RWPE1 (cell line): ENCODE measurements around the gene PKNOX2.

ENCODE experiments used
- CTCF ChIA-PET: fragments of 350-600 bp; sonication (Branson Sonifier 250); formaldehyde crosslinking; extraction: SDS; loops from one replicate; lab custom pipeline; 2021; lab: Yijun Ruan, JAX
- POLR2A ChIA-PET: fragments of 400-600 bp; formaldehyde crosslinking; extraction: SDS; loops from one replicate; lab custom pipeline; 2020; ENCODE audit warnings: antibody characterized with exemption; ENCODE audit not compliant: low non-redundant PET; lab: Yijun Ruan, JAX
- DNase-seq: peaks from one replicate; pipeline ENCODE4 v3.0.0; 2012; ENCODE audit warnings: low spot score
- H3K27ac ChIP-seq: fragments of 450-650 bp; 2 replicates; pipeline ENCODE4 v1.5.1; 2017
- TF ChIP-seq, protein P1 (sequence below): fragments of 450-650 bp; conservative IDR thresholded peaks from 2 replicates; pipeline ENCODE4 v1.5.1; 2017; ENCODE audit warnings: low read depth, mild to moderate bottlenecking

The PKNOX2 gene

DNA sequence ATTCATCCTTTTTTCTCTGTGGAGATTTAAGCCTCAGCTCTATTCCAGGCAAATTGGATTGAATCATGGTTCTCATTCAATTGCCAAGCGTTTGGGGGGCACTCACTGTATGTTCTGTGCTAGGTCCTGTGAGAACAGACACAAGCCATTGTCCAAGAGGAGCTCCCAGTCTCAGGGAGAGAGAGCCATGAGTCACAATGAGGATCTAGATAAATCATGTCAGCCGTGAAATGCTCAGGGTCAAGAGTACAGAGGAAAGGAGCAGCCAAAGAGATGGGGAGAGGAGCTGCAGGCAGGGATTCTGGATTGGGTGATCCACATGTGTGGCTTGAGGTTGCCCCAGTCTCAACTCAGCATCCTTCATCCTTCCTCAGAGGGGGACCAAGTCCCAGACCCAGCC is 237.9 kb downstream of the PKNOX2 start:
- no peak overlapping the region for H3K27ac ChIP-seq
- no peak for DNase-seq
- ChIA-PET POLR2A (no interaction called here), CTCF (interaction anchor here (0.8 kb wide), 1 partner anchor 50 kb away, joined by 4 read pairs; no protein-coding TSS in a partner anchor)
- TF ChIP-seq, protein P1, sequence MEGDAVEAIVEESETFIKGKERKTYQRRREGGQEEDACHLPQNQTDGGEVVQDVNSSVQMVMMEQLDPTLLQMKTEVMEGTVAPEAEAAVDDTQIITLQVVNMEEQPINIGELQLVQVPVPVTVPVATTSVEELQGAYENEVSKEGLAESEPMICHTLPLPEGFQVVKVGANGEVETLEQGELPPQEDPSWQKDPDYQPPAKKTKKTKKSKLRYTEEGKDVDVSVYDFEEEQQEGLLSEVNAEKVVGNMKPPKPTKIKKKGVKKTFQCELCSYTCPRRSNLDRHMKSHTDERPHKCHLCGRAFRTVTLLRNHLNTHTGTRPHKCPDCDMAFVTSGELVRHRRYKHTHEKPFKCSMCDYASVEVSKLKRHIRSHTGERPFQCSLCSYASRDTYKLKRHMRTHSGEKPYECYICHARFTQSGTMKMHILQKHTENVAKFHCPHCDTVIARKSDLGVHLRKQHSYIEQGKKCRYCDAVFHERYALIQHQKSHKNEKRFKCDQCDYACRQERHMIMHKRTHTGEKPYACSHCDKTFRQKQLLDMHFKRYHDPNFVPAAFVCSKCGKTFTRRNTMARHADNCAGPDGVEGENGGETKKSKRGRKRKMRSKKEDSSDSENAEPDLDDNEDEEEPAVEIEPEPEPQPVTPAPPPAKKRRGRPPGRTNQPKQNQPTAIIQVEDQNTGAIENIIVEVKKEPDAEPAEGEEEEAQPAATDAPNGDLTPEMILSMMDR, result no peak

DNA sequence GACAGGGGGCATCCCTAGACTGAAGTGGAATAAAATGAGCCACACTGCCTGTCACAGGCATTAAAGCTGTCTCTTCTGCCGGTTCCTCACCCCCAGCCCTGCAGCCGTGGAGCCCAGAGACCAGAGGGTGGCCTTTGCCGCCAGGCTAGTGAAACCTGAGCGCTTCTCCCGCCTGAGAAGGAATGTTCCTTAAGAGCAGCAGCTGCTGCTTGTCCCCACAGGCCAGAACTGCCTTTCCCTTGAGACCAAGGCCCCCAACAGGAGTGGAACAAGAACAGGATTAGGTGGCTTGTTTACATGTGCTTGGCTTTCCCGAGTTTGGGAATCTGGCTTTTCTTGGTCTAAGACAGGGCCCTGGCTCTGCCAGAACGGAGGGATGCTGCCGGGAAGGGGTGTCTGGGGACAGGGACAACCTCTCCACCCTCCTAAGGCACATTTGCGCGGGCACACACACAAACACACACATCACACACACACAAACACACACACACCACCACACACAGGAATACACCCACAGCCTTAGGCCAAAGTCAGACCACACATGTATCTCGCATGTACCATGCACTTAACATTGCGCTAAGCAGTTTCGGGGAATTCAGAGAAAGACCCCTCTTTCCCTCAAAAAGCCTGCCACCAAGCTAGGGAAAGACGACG is 239.7 kb downstream of the PKNOX2 start:
- ChIA-PET CTCF (interaction anchor here (0.6 to 2.3 kb wide), 12 partner anchors 9 to 440 kb away, joined by 3 to 6 read pairs (median 4); no protein-coding TSS in a partner anchor), POLR2A (no interaction called here)
- no peak for DNase-seq
- H3K27ac ChIP-seq, result no peak overlapping the region
- TF ChIP-seq, protein P1, result no peak

DNA sequence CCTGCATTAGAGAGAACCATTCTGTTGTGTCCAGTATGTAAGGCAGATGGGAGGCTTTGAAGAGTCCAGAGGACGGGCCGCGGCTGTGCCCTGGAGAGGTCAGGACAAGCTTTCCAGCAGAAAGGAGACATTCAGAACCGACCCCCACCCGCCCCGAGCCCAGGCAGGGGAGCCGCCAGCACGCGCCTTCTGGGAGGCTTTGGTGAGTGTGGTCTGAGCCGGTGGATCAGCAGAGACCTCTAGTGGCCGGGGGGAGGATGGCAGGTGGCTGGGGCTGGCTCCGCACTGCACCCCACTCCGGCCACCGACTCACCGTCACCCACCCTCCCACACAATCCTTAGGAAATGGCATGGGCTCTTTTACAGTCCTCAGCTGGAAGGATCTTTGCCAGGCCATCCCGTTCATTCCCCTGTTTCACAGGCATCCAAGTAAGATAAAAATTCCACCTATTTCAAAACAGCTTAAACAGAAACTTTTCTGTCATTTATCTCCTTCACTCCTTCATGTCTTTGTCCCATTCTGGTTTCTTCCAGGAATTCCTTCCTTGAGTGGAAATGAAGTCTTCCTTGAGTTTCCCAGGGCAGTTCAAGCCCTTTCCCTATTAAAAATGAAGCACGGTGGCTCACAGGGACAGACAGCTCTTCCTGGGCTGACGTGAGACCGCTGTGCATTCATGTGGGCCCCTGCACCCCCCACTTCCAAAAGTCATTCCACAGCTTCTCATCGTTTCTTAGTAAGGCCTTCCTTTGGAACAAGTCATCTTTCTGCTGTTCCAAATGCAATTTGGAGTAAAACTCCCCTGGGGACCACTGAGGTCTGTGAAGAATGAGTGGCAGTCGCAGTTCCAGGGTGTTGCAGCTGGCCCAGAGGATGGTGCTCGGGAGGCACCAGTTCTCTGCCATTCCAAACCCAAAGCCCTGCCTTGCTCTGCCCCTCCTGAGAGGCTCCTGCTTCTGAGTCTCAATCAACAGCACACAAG is 240.6 kb downstream of the PKNOX2 start:
- ChIA-PET POLR2A (no interaction called here), CTCF (interaction anchor here (0.5 to 2.3 kb wide), 19 partner anchors 9 to 729 kb away, joined by 3 to 7 read pairs (median 4); partner anchors contain the start of gene PKNOX2)
- DNase-seq, result peak; percentile 70
- H3K27ac ChIP-seq, result no peak overlapping the region
- TF ChIP-seq, protein P1, result peak; percentile 98

DNA sequence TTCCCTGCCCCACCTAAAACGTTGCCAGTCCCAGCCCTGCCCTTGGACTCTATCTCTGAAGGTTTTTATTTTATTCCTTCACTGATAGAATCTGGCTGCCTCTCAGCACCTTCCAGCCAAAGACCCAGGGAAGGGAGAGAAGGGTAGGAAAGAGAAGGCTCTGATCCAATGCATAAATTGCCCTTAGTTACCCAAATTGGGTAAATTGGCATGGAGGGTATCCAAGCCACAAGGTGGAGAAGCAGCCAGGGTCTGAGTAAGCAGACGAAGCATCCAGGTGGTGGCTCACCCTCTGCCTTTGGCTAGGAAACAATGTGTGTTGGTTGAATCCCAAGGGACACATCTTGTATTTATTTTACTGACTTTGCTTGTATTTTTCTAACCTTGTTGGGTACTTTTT is 242.5 kb downstream of the PKNOX2 start:
- POLR2A ChIA-PET, result no interaction called here
- no peak for DNase-seq

DNA sequence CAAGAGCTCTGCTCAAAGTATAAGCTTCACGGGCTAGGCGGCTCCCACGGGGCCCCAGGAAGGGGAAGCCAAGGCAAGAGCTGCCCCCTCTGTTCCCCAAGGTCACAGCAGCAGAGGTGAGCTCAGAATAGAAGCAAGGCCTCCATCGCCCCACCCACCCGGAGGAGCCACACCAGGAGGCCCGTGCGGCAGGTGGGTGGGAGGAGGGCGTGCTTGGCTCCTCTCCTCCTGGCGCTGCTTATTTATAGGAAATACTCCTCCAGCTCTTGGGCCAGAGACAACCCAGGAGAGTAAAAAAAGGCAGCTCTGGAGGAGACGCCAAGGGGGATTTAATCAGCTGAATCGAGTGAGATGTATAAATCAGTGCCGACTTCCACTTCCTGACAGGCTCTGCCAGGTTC is 243.8 kb downstream of the PKNOX2 start:
- TF ChIP-seq, protein P1, result no peak
- ChIA-PET CTCF (no interaction called here), POLR2A (interaction anchor here (0.5 kb wide), 1 partner anchor 781 kb away, joined by 3 read pairs; no protein-coding TSS in a partner anchor)
- no peak overlapping the region for H3K27ac ChIP-seq
- no peak for DNase-seq

More for the DNA sequence above, 242.5 kb downstream of the PKNOX2 start:
- CTCF ChIA-PET, result no interaction called here
- H3K27ac ChIP-seq, result no peak overlapping the region
- TF ChIP-seq, protein P1, result no peak

DNA sequence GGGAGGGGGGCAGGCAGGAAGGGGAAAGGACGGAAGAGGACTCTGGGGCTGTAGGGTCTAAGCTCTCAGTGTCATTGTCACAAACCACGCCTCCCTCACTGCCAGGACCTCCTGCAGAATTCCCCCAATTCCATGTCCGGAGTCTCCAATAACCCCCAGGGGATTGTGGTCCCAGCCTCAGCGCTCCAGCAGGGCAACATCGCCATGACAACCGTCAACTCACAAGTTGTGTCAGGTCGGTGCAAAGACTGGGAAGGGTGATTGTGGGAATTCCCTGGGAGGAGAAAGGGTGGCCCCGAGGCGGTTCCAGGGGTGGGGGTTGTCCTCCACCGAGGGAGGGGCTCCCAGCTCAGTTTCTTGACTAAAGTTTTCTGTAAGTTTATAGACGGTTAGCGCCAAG is 245.5 kb downstream of the PKNOX2 start:
- POLR2A ChIA-PET, result interaction anchor here (0.6 kb wide), 1 partner anchor 731 kb away, joined by 4 read pairs; no protein-coding TSS in a partner anchor
- CTCF ChIA-PET, result no interaction called here

More for the DNA sequence above, 245.5 kb downstream of the PKNOX2 start:
- no peak for DNase-seq
- TF ChIP-seq, protein P1, result no peak
- no peak overlapping the region for H3K27ac ChIP-seq
